Left lung (tissue), 10 donors: ENCODE measurements around the gene TMEM190. TPM values are rescaled to one million over a fixed set of nuclear protein-coding genes. Genes with fewer than 3 reads are reported as not detected.

ENCODE experiments used
- ATAC-seq: fragments of 200-7000 bp; cut with Tn5 transposase; one replicate; pipeline ENCODE4 v1.9.1; 2020; ENCODE audit warnings: moderate library complexity
- DNase-seq, 4 donors: peaks; one replicate each; pipeline ENCODE4 v3.0.0-alpha.2; 2013 to 2020
- H3K27ac ChIP-seq, 2 donors: fragments of 200-600 bp; sonication (generic) in 1 of 2; one replicate each; pipeline versions ENCODE4 v1.5.0 to v1.8.0; 2020 to 2021
- H3K27me3 ChIP-seq, 2 donors: fragments of 200-600 bp; sonication (generic) in 1 of 2; one replicate each; pipeline versions ENCODE4 v1.5.0 to v1.8.0; 2020 to 2021
- H3K36me3 ChIP-seq, 2 donors: fragments of 200-600 bp; sonication (generic) in 1 of 2; one replicate each; pipeline versions ENCODE4 v1.5.0 to v1.8.0; 2020 to 2021
- H3K4me1 ChIP-seq, 2 donors: fragments of 200-600 bp; one replicate each; pipeline ENCODE4 v1.8.0; 2021
- H3K4me3 ChIP-seq, 2 donors: fragments of 200-600 bp; sonication (generic) in 1 of 2; one replicate each; pipeline versions ENCODE4 v1.5.0 to v1.8.0; 2020 to 2021; ENCODE audit warnings: mild to moderate bottlenecking in 1 of 2
- H3K9me3 ChIP-seq, 2 donors: fragments of 200-600 bp; sonication (generic) in 1 of 2; one replicate each; pipeline versions ENCODE4 v1.5.0 to v1.8.0; 2020 to 2021
- intact Hi-C, 2 donors: fragments of 100-400 bp; cut with DNase I; formaldehyde crosslinking; loops; one replicate each; pipeline versions ENCODE4 v1.11.2 to v1.14.2; 2022
- polyA plus RNA-seq, 6 donors: library from polyadenylated mRNA; unstranded; fragments of 120-200 nt; gene quantifications; one replicate each; pipeline ENCODE4 v1.2.1, GENCODE V29; 2013; ENCODE audit not compliant: insufficient read length in 6 of 6
- total RNA-seq, 2 donors: library from RNA; stranded (reverse); fragmentation: NEBNext Ultra II Directional; extraction: Animal tissue kit (Norgen Biotek cat#: 25700); gene quantifications; one replicate each; pipeline ENCODE4 v1.2.1, GENCODE V29; 2021
- TF ChIP-seq, protein P1 (sequence below), 2 donors: fragments of 200-600 bp; sonication (generic) in 1 of 2; IDR thresholded peaks; one replicate each; pipeline versions ENCODE4 v1.5.0 to v1.8.0; 2021; ENCODE audit warnings: antibody characterized with exemption in 2 of 2
- donor health status: DM: no; HTN: yes; CAD: no.
- donor health status: DM: no; HTN: no; CAD: no.

Gene TMEM190
- total and polyA plus RNA-seq, 8 donors: 1.2 to 15.6 (median 6.9) TPM; not detected in 1

- intact Hi-C loops: no loop called here
- DNase-seq: no peak
- no peaks in the 10 kb centered on the region for H3K9me3 ChIP-seq
- no peaks in the 10 kb centered on the region for H3K36me3 ChIP-seq
- TF ChIP-seq, protein P1, sequence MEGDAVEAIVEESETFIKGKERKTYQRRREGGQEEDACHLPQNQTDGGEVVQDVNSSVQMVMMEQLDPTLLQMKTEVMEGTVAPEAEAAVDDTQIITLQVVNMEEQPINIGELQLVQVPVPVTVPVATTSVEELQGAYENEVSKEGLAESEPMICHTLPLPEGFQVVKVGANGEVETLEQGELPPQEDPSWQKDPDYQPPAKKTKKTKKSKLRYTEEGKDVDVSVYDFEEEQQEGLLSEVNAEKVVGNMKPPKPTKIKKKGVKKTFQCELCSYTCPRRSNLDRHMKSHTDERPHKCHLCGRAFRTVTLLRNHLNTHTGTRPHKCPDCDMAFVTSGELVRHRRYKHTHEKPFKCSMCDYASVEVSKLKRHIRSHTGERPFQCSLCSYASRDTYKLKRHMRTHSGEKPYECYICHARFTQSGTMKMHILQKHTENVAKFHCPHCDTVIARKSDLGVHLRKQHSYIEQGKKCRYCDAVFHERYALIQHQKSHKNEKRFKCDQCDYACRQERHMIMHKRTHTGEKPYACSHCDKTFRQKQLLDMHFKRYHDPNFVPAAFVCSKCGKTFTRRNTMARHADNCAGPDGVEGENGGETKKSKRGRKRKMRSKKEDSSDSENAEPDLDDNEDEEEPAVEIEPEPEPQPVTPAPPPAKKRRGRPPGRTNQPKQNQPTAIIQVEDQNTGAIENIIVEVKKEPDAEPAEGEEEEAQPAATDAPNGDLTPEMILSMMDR (IDR thresholded peaks at IDR 0.05): no peak
- no peak overlapping the region for H3K27ac ChIP-seq
- H3K4me3 ChIP-seq: no peak overlapping the region
- ATAC-seq: no peak
- peaks cover 37 to 97% of the 10 kb centered on the region in 2 donors for H3K27me3 ChIP-seq
- peaks cover 5 to 11% of the 10 kb centered on the region in 2 donors for H3K4me1 ChIP-seq
These were observed 4.1 kb upstream of the TMEM190 start for GRCh38 chr19:55372316-55373081.

- Histone ChIP-seq H3K4me3 (no peak overlapping the region), H3K36me3 (no peaks in the 10 kb centered on the region), H3K4me1 (peaks cover 5 to 11% of the 10 kb centered on the region in 2 donors), H3K27me3 (peaks cover 37 to 94% of the 10 kb centered on the region in 2 donors), H3K9me3 (no peaks in the 10 kb centered on the region), H3K27ac (no peak overlapping the region)
- DNase-seq (no peak), ATAC-seq (no peak)
- intact Hi-C loops: no loop called here
- TF ChIP-seq, protein P1 (IDR thresholded peaks at IDR 0.05): no peak
These were observed 3.2 kb upstream of the TMEM190 start for GRCh38 chr19:55373306-55373992.

GRCh38 chr19:55373993-55374757, 2.5 kb upstream of the TMEM190 start:
- no peaks in the 10 kb centered on the region for H3K9me3 ChIP-seq
- no peak overlapping the region for H3K27ac ChIP-seq
- no peak overlapping the region for H3K4me3 ChIP-seq
- ATAC-seq (no peak), DNase-seq (no peak)
- H3K36me3 ChIP-seq: no peaks in the 10 kb centered on the region
- peaks cover 5 to 8% of the 10 kb centered on the region in 2 donors for H3K4me1 ChIP-seq
- TF ChIP-seq, protein P1 (IDR thresholded peaks at IDR 0.05): no peak
- peaks cover 31 to 86% of the 10 kb centered on the region in 2 donors for H3K27me3 ChIP-seq
- intact Hi-C loops: no loop called here

- intact Hi-C loops: no loop called here
- no peak overlapping the region for H3K27ac ChIP-seq
- no peaks in the 10 kb centered on the region for H3K36me3 ChIP-seq
- no peaks in the 10 kb centered on the region for H3K9me3 ChIP-seq
- no peak overlapping the region for H3K4me3 ChIP-seq
- peak in 1 of 4 donors; percentile 82 for DNase-seq
- peaks cover 9 to 53% of the 10 kb centered on the region in 2 donors for H3K27me3 ChIP-seq
- no peaks in the 10 kb centered on the region for H3K4me1 ChIP-seq
- TF ChIP-seq, protein P1 (IDR thresholded peaks at IDR 0.05): no peak
- no peak for ATAC-seq
These were observed 918 bp downstream of the TMEM190 start for GRCh38 chr19:55377356-55378131.
